A549 (cell line): ENCODE measurements around the gene TMEM255B. TPM values are rescaled to one million over a fixed set of nuclear protein-coding genes. Genes with fewer than 3 reads are reported as not detected.

Experiments
- ATAC-seq, 2 experiments: fragments of 200-7000 bp in 1 of 2; fragments of >200 bp in 1 of 2; cut with Nextera tagmentation in 1 of 2; cut with Tn5 transposase in 1 of 2; 3 replicates each; pipeline versions ENCODE4 v1.8.0 to v1.9.1; 2018 to 2020; ENCODE audit warnings: mild to moderate bottlenecking in 1 of 2, moderate library complexity in 1 of 2
- CTCF ChIA-PET: fragments of 300-600 bp; sonication (Branson Sonifier 250); formaldehyde crosslinking; extraction: SDS; loops from one replicate; lab custom pipeline; 2021; ENCODE audit warnings: antibody characterized with exemption, inconsistent platforms; lab: Yijun Ruan, JAX
- POLR2A ChIA-PET: fragments of 350-600 bp; formaldehyde crosslinking; extraction: SDS; loops from one replicate; lab custom pipeline; 2021; ENCODE audit warnings: antibody characterized with exemption, inconsistent platforms; lab: Yijun Ruan, JAX
- DNase-seq, 2 experiments: peaks; one replicate each; pipeline versions ENCODE4 v3.0.0 to v3.0.0-alpha.2; 2011 to 2016; ENCODE audit warnings: low read depth in 1 of 2, low spot score in 1 of 2
- FAIRE-seq: peaks from 2 replicates; lab custom pipeline; 2011; peaks lifted over from hg19 to GRCh38; lab: Jason Lieb, UNC
- H3K27ac ChIP-seq, 2 experiments: fragments of >200 bp; sonication (Bioruptor Twin); formaldehyde crosslinking; 3 replicates each; pipeline ENCODE4 v1.5.1; 2016 to 2017
- H3K4me1 ChIP-seq: fragments of >200 bp; sonication (Bioruptor Twin); formaldehyde crosslinking; 3 replicates; pipeline ENCODE4 v1.6.1; 2016
- H3K4me2 ChIP-seq: fragments of >200 bp; sonication (Bioruptor Twin); formaldehyde crosslinking; 3 replicates; pipeline ENCODE4 v1.6.1; 2016
- H3K4me3 ChIP-seq: fragments of >200 bp; sonication (Bioruptor Twin); formaldehyde crosslinking; 3 replicates; pipeline ENCODE4 v1.5.1; 2016
- H3K9me3 ChIP-seq: fragments of >200 bp; sonication (Bioruptor Twin); formaldehyde crosslinking; 3 replicates; pipeline ENCODE4 v1.6.1; 2016
- CBX2 ChIP-seq: fragments of 200-600 bp; sonication (generic); IDR thresholded peaks from 2 replicates; pipeline ENCODE4 v1.6.1; 2016; ENCODE audit warnings: low read depth, mild to moderate bottlenecking, borderline replicate concordance
- CHD4 ChIP-seq: fragments of 200-600 bp; sonication (generic); IDR thresholded peaks from 2 replicates; pipeline ENCODE4 v1.6.1; 2016; ENCODE audit warnings: antibody characterized with exemption, mild to moderate bottlenecking, borderline replicate concordance
- CTCF ChIP-seq: fragments of >200 bp; sonication (Bioruptor Twin); formaldehyde crosslinking; IDR thresholded peaks from 3 replicates; pipeline ENCODE4 v1.5.1; 2016
- E2F6 ChIP-seq: IDR thresholded peaks from 2 replicates; pipeline ENCODE4 v1.6.1; 2012; ENCODE audit warnings: low read depth, borderline replicate concordance
- EHF ChIP-seq: fragments of 250-450 bp; sonication (Bioruptor Pico); IDR thresholded peaks from 2 replicates; pipeline ENCODE4 v1.5.0; 2020; ENCODE audit warnings: mild to moderate bottlenecking
- EHMT2 ChIP-seq: fragments of 200-600 bp; sonication (generic); IDR thresholded peaks from 2 replicates; pipeline ENCODE4 v1.6.1; 2016; ENCODE audit warnings: antibody characterized with exemption, low read depth, mild to moderate bottlenecking, moderate library complexity
- ELK1 ChIP-seq: fragments of 150-350 bp; IDR thresholded peaks from 2 replicates; pipeline ENCODE4 v1.6.1; 2014; ENCODE audit warnings: low read depth, mild to moderate bottlenecking, low read length
- ESRRA ChIP-seq: fragments of 150-350 bp; IDR thresholded peaks from 2 replicates; pipeline ENCODE4 v1.6.1; 2014; ENCODE audit warnings: mild to moderate bottlenecking, low read length, borderline replicate concordance
- FOXS1 ChIP-seq: fragments of 250-450 bp; sonication (Bioruptor Pico); IDR thresholded peaks from 2 replicates; pipeline ENCODE4 v1.5.0; 2020; ENCODE audit warnings: mild to moderate bottlenecking, moderate library complexity
- GATA3 ChIP-seq: IDR thresholded peaks from 2 replicates; pipeline ENCODE4 v1.6.1; 2012; ENCODE audit warnings: borderline replicate concordance
- HDAC2 ChIP-seq: fragments of 200-600 bp; sonication (generic); IDR thresholded peaks from 2 replicates; pipeline ENCODE4 v1.6.1; 2016
- HEYL ChIP-seq: fragments of 250-450 bp; sonication (Bioruptor Pico); IDR thresholded peaks from 2 replicates; pipeline ENCODE4 v1.8.0; 2021; ENCODE audit warnings: mild to moderate bottlenecking, moderate library complexity
- HOXA7 ChIP-seq: fragments of 250-450 bp; sonication (Bioruptor Pico); IDR thresholded peaks from 2 replicates; pipeline ENCODE4 v1.5.0; 2020; ENCODE audit warnings: mild to moderate bottlenecking, moderate library complexity
- HOXB5 ChIP-seq: fragments of 250-450 bp; sonication (Bioruptor Pico); IDR thresholded peaks from 2 replicates; pipeline ENCODE4 v1.5.0; 2020; ENCODE audit warnings: mild to moderate bottlenecking, moderate library complexity
- JUN ChIP-seq, 2 experiments: fragments of >200 bp; sonication (Bioruptor Twin); formaldehyde crosslinking; IDR thresholded peaks; 2 replicates in 1 of 2; 3 replicates in 1 of 2; pipeline ENCODE4 v1.6.1; 2016 to 2017
- KDM5A ChIP-seq: fragments of 200-600 bp; sonication (generic); IDR thresholded peaks from 2 replicates; pipeline ENCODE4 v1.6.1; 2016; ENCODE audit warnings: antibody characterized with exemption, mild to moderate bottlenecking
- MAFK ChIP-seq: fragments of 450-650 bp; IDR thresholded peaks from 2 replicates; pipeline ENCODE4 v1.6.1; 2014; ENCODE audit not compliant: partially characterized antibody
- MAX ChIP-seq: IDR thresholded peaks from 2 replicates; pipeline ENCODE4 v1.6.1; 2012
- MAZ ChIP-seq: fragments of 150-350 bp; IDR thresholded peaks from 2 replicates; pipeline ENCODE4 v1.6.1; 2014; ENCODE audit warnings: antibody characterized with exemption, low read depth, low read length, borderline replicate concordance
- MYC ChIP-seq: IDR thresholded peaks from 2 replicates; pipeline ENCODE4 v1.6.1; 2012; ENCODE audit warnings: mild to moderate bottlenecking, inconsistent platforms, low read length, improper control_type of control experiment, borderline replicate concordance
- NPAS2 ChIP-seq: fragments of 250-450 bp; sonication (Bioruptor Pico); IDR thresholded peaks from 2 replicates; pipeline ENCODE4 v1.8.0; 2022; ENCODE audit warnings: mild to moderate bottlenecking, moderate library complexity, borderline replicate concordance
- PHF8 ChIP-seq: fragments of 200-600 bp; sonication (generic); IDR thresholded peaks from 2 replicates; pipeline ENCODE4 v1.6.1; 2016; ENCODE audit warnings: low read depth, mild to moderate bottlenecking, antibody characterized with exemption, moderate library complexity, borderline replicate concordance
- POLR2AphosphoS2 ChIP-seq: conservative IDR thresholded peaks from 2 replicates; pipeline ENCODE4 v1.6.1; 2012; ENCODE audit warnings: low read length, improper control_type of control experiment, inconsistent platforms
- RCOR1 ChIP-seq: fragments of 150-350 bp; IDR thresholded peaks from 2 replicates; pipeline ENCODE4 v1.6.1; 2014; ENCODE audit warnings: antibody characterized with exemption, low read length, low read depth
- RFX5 ChIP-seq: fragments of 450-650 bp; IDR thresholded peaks from 2 replicates; pipeline ENCODE4 v1.7.1; 2014; ENCODE audit warnings: antibody characterized with exemption, mild to moderate bottlenecking, moderate library complexity
- RNF2 ChIP-seq: fragments of 200-600 bp; sonication (generic); IDR thresholded peaks from 2 replicates; pipeline ENCODE4 v1.6.1; 2016; ENCODE audit warnings: low read depth, mild to moderate bottlenecking, antibody characterized with exemption, moderate library complexity, borderline replicate concordance
- SMC3 ChIP-seq: fragments of >200 bp; sonication (Bioruptor Twin); formaldehyde crosslinking; IDR thresholded peaks from 3 replicates; pipeline ENCODE4 v1.6.1; 2018; ENCODE audit warnings: inconsistent platforms
- TFCP2L1 ChIP-seq: fragments of 250-450 bp; sonication (Bioruptor Pico); IDR thresholded peaks from 2 replicates; pipeline ENCODE4 v1.5.0; 2021; ENCODE audit warnings: mild to moderate bottlenecking
- TP53 ChIP-seq: fragments of 250-450 bp; sonication (Bioruptor Pico); IDR thresholded peaks from 2 replicates; pipeline ENCODE4 v1.5.0; 2021; ENCODE audit warnings: mild to moderate bottlenecking, moderate library complexity
- USF2 ChIP-seq: fragments of 450-650 bp; IDR thresholded peaks from 2 replicates; pipeline ENCODE4 v1.6.1; 2014; ENCODE audit warnings: antibody characterized with exemption
- ZC3H11A ChIP-seq: fragments of 450-650 bp; IDR thresholded peaks from 2 replicates; pipeline ENCODE4 v1.6.1; 2014; ENCODE audit warnings: antibody characterized with exemption, mild to moderate bottlenecking
- WGBS: methylation state at CpG from one replicate; pipeline ENCODE4 v1.1.6; 2017; ENCODE audit errors: missing lambda C conversion rate; 5-methylcytosine and 5-hydroxymethylcytosine counted together
- polyA plus RNA-seq, 4 experiments: library from polyadenylated mRNA; depleted of rRNA in 3 of 4; stranded (reverse); fragments of >200 nt; fragmentation: RNase III in 1 of 4; extraction: RNeasy Plus Mini Kit Qiagen cat#74134 plus additional on column Dnase treatment in 1 of 4; gene quantifications; 2 replicates in 3 of 4; 3 replicates in 1 of 4; pipeline ENCODE4 v1.2.3, GENCODE V29; 2011 to 2017

Gene TMEM255B
- polyA plus RNA-seq, 2 of the 4 experiments (the other 2 are of a cell fraction) = 0.54 to 1.1 TPM

- TF ChIP-seq E2F6 (no peak), MYC (no peak)
Measured at GRCh38 chr13:113761136-113761535, 2.1 kb downstream of the TMEM255B start (continued).

- ATAC-seq (no peak), FAIRE-seq (no peak), DNase-seq (no peak)
- 0 out of 3 replicates have a peak, but pooled peaks cover 3% of the 10 kb centered on the region for H3K4me1 ChIP-seq
- no peak for TF ChIP-seq MAX
- TF ChIP-seq MAFK = peak; percentile 55
- TF ChIP-seq SMC3 = no peak
- WGBS = 87% methylated on average over 2 of the region's 2 CpGs
- no peak overlapping the region for H3K4me2 ChIP-seq
- H3K9me3 ChIP-seq = no peaks in the 10 kb centered on the region
- H3K4me3 ChIP-seq = no peak overlapping the region
- H3K27ac ChIP-seq = no peak overlapping the region
- ChIA-PET POLR2A (no interaction called here), CTCF (no interaction called here)
Measured at GRCh38 chr13:113762075-113762474, 3.0 kb downstream of the TMEM255B start.

- CTCF ChIA-PET = no interaction called here
- Histone ChIP-seq H3K4me1 (0 out of 3 replicates have a peak, but pooled peaks cover 3% of the 10 kb centered on the region), H3K4me2 (no peak overlapping the region), H3K9me3 (no peaks in the 10 kb centered on the region)
- no peak for ATAC-seq
- 66% methylated on average over 11 of the region's 11 CpGs for WGBS
- no peak for TF ChIP-seq KDM5A
- TF ChIP-seq PHF8 = no peak
- TF ChIP-seq TFCP2L1 = no peak
- TF ChIP-seq RFX5 = no peak
- TF ChIP-seq GATA3 = no peak
- no peak for TF ChIP-seq MYC
- TF ChIP-seq ESRRA = no peak
- TF ChIP-seq ZC3H11A = no peak
- TF ChIP-seq RCOR1 = no peak
- TF ChIP-seq POLR2AphosphoS2 = no peak
- no peak for TF ChIP-seq USF2
- no peak for TF ChIP-seq HOXA7 (CRISPR knock-in tag)
- TF ChIP-seq, all 56 proteins: peak for 0
- no peak overlapping the region for H3K27ac ChIP-seq
- POLR2A ChIA-PET = no interaction called here
- no peak for DNase-seq
- FAIRE-seq = no peak
- no peak overlapping the region for H3K4me3 ChIP-seq
Measured at GRCh38 chr13:113762538-113762937, 3.5 kb downstream of the TMEM255B start.

- WGBS = 74% methylated on average over 13 of the region's 13 CpGs
- 0 out of 3 replicates have a peak, but pooled peaks cover 3% of the 10 kb centered on the region for H3K4me1 ChIP-seq
- ATAC-seq (no peak), FAIRE-seq (no peak), DNase-seq (no peak)
- no peak overlapping the region for H3K4me2 ChIP-seq
- POLR2A ChIA-PET = no interaction called here
- H3K4me3 ChIP-seq = no peak overlapping the region
- H3K9me3 ChIP-seq = no peaks in the 10 kb centered on the region
- H3K27ac ChIP-seq = no peak overlapping the region
- CTCF ChIA-PET = no interaction called here
- no peak for TF ChIP-seq HDAC2
- TF ChIP-seq ESRRA = no peak
- no peak for TF ChIP-seq MAZ
- no peak for TF ChIP-seq CBX2
- no peak for TF ChIP-seq FOXS1
- TF ChIP-seq RNF2 = no peak
- TF ChIP-seq EHMT2 = no peak
- TF ChIP-seq ELK1 = no peak
- TF ChIP-seq NPAS2 = no peak
- no peak for TF ChIP-seq JUN (IDR thresholded peaks at IDR 0.05)
- no peak for TF ChIP-seq HOXB5 (CRISPR knock-in tag)
- no peak for TF ChIP-seq MYC
- TF ChIP-seq CHD4 = no peak
- TF ChIP-seq CTCF = no peak
- TF ChIP-seq RFX5 = no peak
- no peak for TF ChIP-seq EHF (CRISPR knock-in tag)
- TF ChIP-seq HEYL = no peak
- no peak for TF ChIP-seq KDM5A
- TF ChIP-seq TP53 (CRISPR knock-in tag) = no peak
Measured at GRCh38 chr13:113763254-113763653, 4.2 kb downstream of the TMEM255B start.
